Measurements from ENCODE around the gene SHC2. TPM values are rescaled to one million over a fixed set of nuclear protein-coding genes. Genes with fewer than 3 reads are reported as not detected.

Gene SHC2
- total and polyA plus RNA-seq, 2 of the 13 experiments (the other 11 are each of a cell fraction or from before 2014, with no cell fraction given): 9.0 to 18.3 TPM

DNA sequence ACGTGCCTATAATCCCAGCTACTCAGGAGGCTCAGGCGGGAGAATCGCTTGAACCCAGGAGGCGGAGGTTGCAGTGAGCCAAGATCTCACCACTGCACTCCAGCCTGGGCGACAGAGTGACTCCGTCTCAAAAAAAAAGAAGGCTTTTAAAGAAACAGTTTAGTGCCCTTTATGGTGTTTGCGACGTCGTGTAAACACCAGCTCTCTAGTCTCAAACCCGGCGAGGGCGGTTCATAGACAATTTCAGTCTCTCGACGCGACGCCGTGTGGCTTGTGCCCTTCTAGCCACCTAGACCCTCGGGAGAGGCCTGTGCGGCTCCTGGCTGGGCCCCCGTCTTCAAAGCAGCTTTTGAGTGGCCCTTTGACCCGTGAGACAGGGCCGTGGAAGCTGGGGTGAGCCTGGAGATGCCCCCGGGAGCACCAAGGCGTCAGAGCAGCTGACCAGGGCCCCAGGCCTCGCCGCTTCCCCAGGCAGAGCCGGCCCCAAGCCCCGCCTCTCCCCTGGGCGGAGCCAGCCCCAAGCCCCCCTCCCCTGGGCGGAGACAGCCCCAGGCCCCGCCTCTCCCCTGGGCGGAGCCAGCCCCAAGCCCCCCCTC is 30.4 kb upstream of the SHC2 start (continued):
- TF ChIP-seq, protein P1, sequence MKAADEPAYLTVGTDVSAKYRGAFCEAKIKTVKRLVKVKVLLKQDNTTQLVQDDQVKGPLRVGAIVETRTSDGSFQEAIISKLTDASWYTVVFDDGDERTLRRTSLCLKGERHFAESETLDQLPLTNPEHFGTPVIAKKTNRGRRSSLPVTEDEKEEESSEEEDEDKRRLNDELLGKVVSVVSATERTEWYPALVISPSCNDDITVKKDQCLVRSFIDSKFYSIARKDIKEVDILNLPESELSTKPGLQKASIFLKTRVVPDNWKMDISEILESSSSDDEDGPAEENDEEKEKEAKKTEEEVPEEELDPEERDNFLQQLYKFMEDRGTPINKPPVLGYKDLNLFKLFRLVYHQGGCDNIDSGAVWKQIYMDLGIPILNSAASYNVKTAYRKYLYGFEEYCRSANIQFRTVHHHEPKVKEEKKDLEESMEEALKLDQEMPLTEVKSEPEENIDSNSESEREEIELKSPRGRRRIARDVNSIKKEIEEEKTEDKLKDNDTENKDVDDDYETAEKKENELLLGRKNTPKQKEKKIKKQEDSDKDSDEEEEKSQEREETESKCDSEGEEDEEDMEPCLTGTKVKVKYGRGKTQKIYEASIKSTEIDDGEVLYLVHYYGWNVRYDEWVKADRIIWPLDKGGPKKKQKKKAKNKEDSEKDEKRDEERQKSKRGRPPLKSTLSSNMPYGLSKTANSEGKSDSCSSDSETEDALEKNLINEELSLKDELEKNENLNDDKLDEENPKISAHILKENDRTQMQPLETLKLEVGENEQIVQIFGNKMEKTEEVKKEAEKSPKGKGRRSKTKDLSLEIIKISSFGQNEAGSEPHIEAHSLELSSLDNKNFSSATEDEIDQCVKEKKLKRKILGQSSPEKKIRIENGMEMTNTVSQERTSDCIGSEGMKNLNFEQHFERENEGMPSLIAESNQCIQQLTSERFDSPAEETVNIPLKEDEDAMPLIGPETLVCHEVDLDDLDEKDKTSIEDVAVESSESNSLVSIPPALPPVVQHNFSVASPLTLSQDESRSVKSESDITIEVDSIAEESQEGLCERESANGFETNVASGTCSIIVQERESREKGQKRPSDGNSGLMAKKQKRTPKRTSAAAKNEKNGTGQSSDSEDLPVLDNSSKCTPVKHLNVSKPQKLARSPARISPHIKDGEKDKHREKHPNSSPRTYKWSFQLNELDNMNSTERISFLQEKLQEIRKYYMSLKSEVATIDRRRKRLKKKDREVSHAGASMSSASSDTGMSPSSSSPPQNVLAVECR (CRISPR knock-in tag; IDR thresholded peaks at IDR 0.05; ENCODE audit: borderline replicate concordance): no peak; the same call in 1 of the 2 replicates
- TF ChIP-seq, protein P2, sequence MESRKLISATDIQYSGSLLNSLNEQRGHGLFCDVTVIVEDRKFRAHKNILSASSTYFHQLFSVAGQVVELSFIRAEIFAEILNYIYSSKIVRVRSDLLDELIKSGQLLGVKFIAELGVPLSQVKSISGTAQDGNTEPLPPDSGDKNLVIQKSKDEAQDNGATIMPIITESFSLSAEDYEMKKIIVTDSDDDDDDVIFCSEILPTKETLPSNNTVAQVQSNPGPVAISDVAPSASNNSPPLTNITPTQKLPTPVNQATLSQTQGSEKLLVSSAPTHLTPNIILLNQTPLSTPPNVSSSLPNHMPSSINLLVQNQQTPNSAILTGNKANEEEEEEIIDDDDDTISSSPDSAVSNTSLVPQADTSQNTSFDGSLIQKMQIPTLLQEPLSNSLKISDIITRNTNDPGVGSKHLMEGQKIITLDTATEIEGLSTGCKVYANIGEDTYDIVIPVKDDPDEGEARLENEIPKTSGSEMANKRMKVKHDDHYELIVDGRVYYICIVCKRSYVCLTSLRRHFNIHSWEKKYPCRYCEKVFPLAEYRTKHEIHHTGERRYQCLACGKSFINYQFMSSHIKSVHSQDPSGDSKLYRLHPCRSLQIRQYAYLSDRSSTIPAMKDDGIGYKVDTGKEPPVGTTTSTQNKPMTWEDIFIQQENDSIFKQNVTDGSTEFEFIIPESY (CRISPR knock-in tag; IDR thresholded peaks at IDR 0.05): no peak
- TF ChIP-seq, protein P3, sequence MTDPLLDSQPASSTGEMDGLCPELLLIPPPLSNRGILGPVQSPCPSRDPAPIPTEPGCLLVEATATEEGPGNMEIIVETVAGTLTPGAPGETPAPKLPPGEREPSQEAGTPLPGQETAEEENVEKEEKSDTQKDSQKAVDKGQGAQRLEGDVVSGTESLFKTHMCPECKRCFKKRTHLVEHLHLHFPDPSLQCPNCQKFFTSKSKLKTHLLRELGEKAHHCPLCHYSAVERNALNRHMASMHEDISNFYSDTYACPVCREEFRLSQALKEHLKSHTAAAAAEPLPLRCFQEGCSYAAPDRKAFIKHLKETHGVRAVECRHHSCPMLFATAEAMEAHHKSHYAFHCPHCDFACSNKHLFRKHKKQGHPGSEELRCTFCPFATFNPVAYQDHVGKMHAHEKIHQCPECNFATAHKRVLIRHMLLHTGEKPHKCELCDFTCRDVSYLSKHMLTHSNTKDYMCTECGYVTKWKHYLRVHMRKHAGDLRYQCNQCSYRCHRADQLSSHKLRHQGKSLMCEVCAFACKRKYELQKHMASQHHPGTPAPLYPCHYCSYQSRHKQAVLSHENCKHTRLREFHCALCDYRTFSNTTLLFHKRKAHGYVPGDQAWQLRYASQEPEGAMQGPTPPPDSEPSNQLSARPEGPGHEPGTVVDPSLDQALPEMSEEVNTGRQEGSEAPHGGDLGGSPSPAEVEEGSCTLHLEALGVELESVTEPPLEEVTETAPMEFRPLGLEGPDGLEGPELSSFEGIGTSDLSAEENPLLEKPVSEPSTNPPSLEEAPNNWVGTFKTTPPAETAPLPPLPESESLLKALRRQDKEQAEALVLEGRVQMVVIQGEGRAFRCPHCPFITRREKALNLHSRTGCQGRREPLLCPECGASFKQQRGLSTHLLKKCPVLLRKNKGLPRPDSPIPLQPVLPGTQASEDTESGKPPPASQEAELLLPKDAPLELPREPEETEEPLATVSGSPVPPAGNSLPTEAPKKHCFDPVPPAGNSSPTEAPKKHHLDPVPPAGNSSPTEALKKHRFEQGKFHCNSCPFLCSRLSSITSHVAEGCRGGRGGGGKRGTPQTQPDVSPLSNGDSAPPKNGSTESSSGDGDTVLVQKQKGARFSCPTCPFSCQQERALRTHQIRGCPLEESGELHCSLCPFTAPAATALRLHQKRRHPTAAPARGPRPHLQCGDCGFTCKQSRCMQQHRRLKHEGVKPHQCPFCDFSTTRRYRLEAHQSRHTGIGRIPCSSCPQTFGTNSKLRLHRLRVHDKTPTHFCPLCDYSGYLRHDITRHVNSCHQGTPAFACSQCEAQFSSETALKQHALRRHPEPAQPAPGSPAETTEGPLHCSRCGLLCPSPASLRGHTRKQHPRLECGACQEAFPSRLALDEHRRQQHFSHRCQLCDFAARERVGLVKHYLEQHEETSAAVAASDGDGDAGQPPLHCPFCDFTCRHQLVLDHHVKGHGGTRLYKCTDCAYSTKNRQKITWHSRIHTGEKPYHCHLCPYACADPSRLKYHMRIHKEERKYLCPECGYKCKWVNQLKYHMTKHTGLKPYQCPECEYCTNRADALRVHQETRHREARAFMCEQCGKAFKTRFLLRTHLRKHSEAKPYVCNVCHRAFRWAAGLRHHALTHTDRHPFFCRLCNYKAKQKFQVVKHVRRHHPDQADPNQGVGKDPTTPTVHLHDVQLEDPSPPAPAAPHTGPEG (CRISPR knock-in tag; IDR thresholded peaks at IDR 0.05): 0 out of 2 replicates have a peak, but pooled peaks have one; percentile 45
- TF ChIP-seq PHF20 (CRISPR knock-in tag; IDR thresholded peaks at IDR 0.05) (no peak), SMARCE1 (IDR thresholded peaks at IDR 0.05; ENCODE audit: borderline replicate concordance) (no peak), SRY (CRISPR knock-in tag; IDR thresholded peaks at IDR 0.05) (no peak), ZFP36 (IDR thresholded peaks at IDR 0.05; ENCODE audit: borderline replicate concordance, low read depth, low read length, partially characterized antibody) (no peak), ZNF879 (CRISPR knock-in tag; IDR thresholded peaks at IDR 0.05) (no peak), POLR2G (IDR thresholded peaks at IDR 0.05; ENCODE audit: low read depth, low read length) (peak; percentile 67), PCBP2 (optimal IDR thresholded peaks at IDR 0.05; ENCODE audit: low read depth, low read length, poor library complexity, severe bottlenecking) (no peak)
- TF ChIP-seq, protein P4, sequence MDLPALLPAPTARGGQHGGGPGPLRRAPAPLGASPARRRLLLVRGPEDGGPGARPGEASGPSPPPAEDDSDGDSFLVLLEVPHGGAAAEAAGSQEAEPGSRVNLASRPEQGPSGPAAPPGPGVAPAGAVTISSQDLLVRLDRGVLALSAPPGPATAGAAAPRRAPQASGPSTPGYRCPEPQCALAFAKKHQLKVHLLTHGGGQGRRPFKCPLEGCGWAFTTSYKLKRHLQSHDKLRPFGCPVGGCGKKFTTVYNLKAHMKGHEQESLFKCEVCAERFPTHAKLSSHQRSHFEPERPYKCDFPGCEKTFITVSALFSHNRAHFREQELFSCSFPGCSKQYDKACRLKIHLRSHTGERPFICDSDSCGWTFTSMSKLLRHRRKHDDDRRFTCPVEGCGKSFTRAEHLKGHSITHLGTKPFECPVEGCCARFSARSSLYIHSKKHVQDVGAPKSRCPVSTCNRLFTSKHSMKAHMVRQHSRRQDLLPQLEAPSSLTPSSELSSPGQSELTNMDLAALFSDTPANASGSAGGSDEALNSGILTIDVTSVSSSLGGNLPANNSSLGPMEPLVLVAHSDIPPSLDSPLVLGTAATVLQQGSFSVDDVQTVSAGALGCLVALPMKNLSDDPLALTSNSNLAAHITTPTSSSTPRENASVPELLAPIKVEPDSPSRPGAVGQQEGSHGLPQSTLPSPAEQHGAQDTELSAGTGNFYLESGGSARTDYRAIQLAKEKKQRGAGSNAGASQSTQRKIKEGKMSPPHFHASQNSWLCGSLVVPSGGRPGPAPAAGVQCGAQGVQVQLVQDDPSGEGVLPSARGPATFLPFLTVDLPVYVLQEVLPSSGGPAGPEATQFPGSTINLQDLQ (CRISPR knock-in tag; IDR thresholded peaks at IDR 0.05): no peak
- TF ChIP-seq, protein P5, sequence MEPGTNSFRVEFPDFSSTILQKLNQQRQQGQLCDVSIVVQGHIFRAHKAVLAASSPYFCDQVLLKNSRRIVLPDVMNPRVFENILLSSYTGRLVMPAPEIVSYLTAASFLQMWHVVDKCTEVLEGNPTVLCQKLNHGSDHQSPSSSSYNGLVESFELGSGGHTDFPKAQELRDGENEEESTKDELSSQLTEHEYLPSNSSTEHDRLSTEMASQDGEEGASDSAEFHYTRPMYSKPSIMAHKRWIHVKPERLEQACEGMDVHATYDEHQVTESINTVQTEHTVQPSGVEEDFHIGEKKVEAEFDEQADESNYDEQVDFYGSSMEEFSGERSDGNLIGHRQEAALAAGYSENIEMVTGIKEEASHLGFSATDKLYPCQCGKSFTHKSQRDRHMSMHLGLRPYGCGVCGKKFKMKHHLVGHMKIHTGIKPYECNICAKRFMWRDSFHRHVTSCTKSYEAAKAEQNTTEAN (CRISPR knock-in tag; conservative IDR thresholded peaks at IDR 0.05): no peak
